IMR-90 (cell line): ENCODE results near the gene ATP2A3.

Experiments
- BHLHE40 ChIP-seq: fragments of 150-350 bp; IDR thresholded peaks from 2 replicates; pipeline ENCODE4 v1.6.1; 2016; ENCODE audit warnings: mild to moderate bottlenecking, low read depth, low read length
- CEBPB ChIP-seq: IDR thresholded peaks from 2 replicates; pipeline ENCODE4 v1.6.1; 2012; ENCODE audit warnings: low read depth, low read length, improper control_type of control experiment
- MAFK ChIP-seq: IDR thresholded peaks from 2 replicates; pipeline ENCODE4 v1.6.1; 2012; ENCODE audit warnings: low read depth, low read length, improper control_type of control experiment
- NFE2L2 ChIP-seq: fragments of 150-350 bp; IDR thresholded peaks from 2 replicates; pipeline ENCODE4 v1.6.1; 2016; ENCODE audit warnings: low read depth, mild to moderate bottlenecking, low read length
- RFX5 ChIP-seq: IDR thresholded peaks from 2 replicates; pipeline ENCODE4 v1.8.0; 2012; ENCODE audit warnings: low read depth, mild to moderate bottlenecking, low read length, moderate library complexity
- TF ChIP-seq, protein P1 (sequence below): conservative IDR thresholded peaks from 2 replicates; pipeline ENCODE4 v1.5.1; 2012; ENCODE audit warnings: mild to moderate bottlenecking, low read depth, low read length, improper control_type of control experiment

DNA sequence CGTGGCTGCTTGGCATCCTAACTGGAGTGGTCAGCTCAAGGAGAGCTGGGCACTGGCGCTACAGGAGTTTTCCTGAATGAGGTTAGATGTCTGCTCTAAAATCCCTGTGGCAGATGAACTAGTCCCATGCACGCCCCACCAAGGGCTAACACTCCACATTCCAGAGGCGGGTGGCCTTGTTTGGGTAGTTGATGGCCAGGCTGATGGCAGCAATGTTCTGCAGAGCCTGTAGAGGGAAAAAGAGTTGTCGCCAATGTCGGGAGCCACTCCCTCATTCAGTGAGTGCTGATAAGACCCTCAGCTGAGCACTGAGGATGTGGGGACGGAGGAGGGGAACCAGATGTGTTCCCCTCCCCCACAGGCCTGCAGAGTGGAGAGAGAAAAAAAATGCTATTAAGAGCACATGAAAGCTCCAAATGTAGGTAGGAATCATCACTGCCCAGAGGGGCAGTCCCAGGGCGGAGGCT is 42.5 kb upstream of the ATP2A3 start:
- TF ChIP-seq BHLHE40: no peak
- no peak for TF ChIP-seq NFE2L2
- TF ChIP-seq, protein P1, sequence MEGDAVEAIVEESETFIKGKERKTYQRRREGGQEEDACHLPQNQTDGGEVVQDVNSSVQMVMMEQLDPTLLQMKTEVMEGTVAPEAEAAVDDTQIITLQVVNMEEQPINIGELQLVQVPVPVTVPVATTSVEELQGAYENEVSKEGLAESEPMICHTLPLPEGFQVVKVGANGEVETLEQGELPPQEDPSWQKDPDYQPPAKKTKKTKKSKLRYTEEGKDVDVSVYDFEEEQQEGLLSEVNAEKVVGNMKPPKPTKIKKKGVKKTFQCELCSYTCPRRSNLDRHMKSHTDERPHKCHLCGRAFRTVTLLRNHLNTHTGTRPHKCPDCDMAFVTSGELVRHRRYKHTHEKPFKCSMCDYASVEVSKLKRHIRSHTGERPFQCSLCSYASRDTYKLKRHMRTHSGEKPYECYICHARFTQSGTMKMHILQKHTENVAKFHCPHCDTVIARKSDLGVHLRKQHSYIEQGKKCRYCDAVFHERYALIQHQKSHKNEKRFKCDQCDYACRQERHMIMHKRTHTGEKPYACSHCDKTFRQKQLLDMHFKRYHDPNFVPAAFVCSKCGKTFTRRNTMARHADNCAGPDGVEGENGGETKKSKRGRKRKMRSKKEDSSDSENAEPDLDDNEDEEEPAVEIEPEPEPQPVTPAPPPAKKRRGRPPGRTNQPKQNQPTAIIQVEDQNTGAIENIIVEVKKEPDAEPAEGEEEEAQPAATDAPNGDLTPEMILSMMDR: no peak
- TF ChIP-seq CEBPB: no peak
- no peak for TF ChIP-seq RFX5
- TF ChIP-seq MAFK: no peak
